ENCODE measurements around the gene USP3.

GRCh38 chr15:63573533-63573932, 69.1 kb downstream of the USP3 start:
- TF ChIP-seq CTCF (IDR thresholded peaks at IDR 0.05) (no peak), POLR2A (IDR thresholded peaks at IDR 0.05) (no peak)
